ENCODE measurements around the gene ZMYND19. TPM values are rescaled to one million over a fixed set of nuclear protein-coding genes. Genes with fewer than 3 reads are reported as not detected.

The ZMYND19 gene
- total RNA-seq, 1 experiment from 2014 or later, result 79.2 TPM

DNA sequence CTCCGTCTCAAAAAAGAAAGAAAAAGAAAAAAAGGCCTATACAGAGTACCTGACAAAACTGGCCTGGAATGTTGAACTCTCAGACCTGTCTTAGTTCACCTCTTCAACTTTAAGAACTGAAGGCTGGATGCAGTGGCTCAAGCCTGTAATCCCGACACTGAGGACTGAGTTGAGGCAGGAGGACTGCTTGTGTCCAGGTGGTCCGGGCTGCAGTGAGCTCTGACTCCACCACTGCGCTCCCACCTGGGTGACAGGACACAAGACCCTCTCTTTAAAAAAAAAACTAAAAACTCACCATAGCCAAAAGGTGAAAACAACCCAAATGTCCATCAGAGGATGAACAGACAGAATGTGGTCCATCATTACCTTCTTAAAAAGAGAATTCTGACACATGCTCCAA is 32.2 kb downstream of the ZMYND19 start:
- Histone ChIP-seq H4K20me1 (ENCODE audit: control insufficient read depth, insufficient read depth, insufficient read length) (no peaks in the 10 kb centered on the region), H2BK120ac (ENCODE audit: low read depth, low read length, poor library complexity, severe bottlenecking) (no peak overlapping the region), H3T11ph (ENCODE audit: low read length) (no peak overlapping the region), H2AFZ (ENCODE audit: low read length) (no peak overlapping the region), H3K79me1 (ENCODE audit: insufficient read depth, low read depth, low read length, poor library complexity, severe bottlenecking) (no peaks in the 10 kb centered on the region), H2BK15ac (ENCODE audit: low read depth, low read length) (no peak overlapping the region), H2BK5ac (ENCODE audit: insufficient read length, low read length) (no peak overlapping the region), H4K8ac (replicated peaks; ENCODE audit: insufficient read length, low read depth, low read length) (no peak overlapping the region), H3K14ac (ENCODE audit: insufficient read depth, low read length) (no peak overlapping the region), H3K9ac (ENCODE audit: extremely low read depth, insufficient read length, low read length) (no peak overlapping the region), H2BK12ac (ENCODE audit: insufficient read length, low read depth, low read length) (no peak overlapping the region), H4K5ac (ENCODE audit: insufficient read length, low read depth, low read length) (no peak overlapping the region), H3K4me1 (ENCODE audit: insufficient read depth, low read length) (no peaks in the 10 kb centered on the region), H3K18ac (ENCODE audit: insufficient read length, low read depth, low read length) (no peak overlapping the region), H3K27ac (ENCODE audit: insufficient read length, low read depth, low read length) (no peak overlapping the region), H2AK5ac (ENCODE audit: insufficient read length, low read length) (no peak overlapping the region), H3K27me3 (ENCODE audit: insufficient read depth, low read length) (no peaks in the 10 kb centered on the region), H3K23ac (ENCODE audit: insufficient read length, low read depth, low read length) (no peak overlapping the region), H3K79me2 (ENCODE audit: insufficient read depth, low read length) (no peaks in the 10 kb centered on the region), H3K4ac (ENCODE audit: low read depth, low read length) (no peak overlapping the region), H2BK20ac (ENCODE audit: low read depth, low read length, poor library complexity, severe bottlenecking) (no peak overlapping the region), H4K91ac (ENCODE audit: insufficient read length, low read depth, low read length) (no peak overlapping the region), H3K4me2 (ENCODE audit: insufficient read depth, insufficient read length, low read length) (no peak overlapping the region), H3K56ac (ENCODE audit: insufficient read length, low read depth, low read length) (no peak overlapping the region), H3K23me2 (ENCODE audit: insufficient read length, low read depth, low read length, poor library complexity, severe bottlenecking) (no peaks in the 10 kb centered on the region), H3K9me3 (ENCODE audit: control insufficient read depth, low read depth, low read length) (no peaks in the 10 kb centered on the region)
- Mint-ChIP-seq H3K4me1 (no peaks in the 10 kb centered on the region), H3K27me3 (ENCODE audit: low read depth) (no peaks in the 10 kb centered on the region), H3K9me3 (peaks cover 0 to 2% of the 10 kb centered on the region in 2 experiments; a peak in 1 of 5 replicates), H3K4me3 (no peak overlapping the region), H3K27ac (no peak overlapping the region), H3K36me3 (ENCODE audit: insufficient read depth in 1 of 3, low read depth in 3 of 3) (peaks cover 48 to 73% (median 68%) of the 10 kb centered on the region in 3 experiments)
- no peak for DNase-seq
- TF ChIP-seq, protein P1, sequence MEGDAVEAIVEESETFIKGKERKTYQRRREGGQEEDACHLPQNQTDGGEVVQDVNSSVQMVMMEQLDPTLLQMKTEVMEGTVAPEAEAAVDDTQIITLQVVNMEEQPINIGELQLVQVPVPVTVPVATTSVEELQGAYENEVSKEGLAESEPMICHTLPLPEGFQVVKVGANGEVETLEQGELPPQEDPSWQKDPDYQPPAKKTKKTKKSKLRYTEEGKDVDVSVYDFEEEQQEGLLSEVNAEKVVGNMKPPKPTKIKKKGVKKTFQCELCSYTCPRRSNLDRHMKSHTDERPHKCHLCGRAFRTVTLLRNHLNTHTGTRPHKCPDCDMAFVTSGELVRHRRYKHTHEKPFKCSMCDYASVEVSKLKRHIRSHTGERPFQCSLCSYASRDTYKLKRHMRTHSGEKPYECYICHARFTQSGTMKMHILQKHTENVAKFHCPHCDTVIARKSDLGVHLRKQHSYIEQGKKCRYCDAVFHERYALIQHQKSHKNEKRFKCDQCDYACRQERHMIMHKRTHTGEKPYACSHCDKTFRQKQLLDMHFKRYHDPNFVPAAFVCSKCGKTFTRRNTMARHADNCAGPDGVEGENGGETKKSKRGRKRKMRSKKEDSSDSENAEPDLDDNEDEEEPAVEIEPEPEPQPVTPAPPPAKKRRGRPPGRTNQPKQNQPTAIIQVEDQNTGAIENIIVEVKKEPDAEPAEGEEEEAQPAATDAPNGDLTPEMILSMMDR (conservative IDR thresholded peaks at IDR 0.05), result no peak
- no CpG with 5 or more reads among the region's 4 CpGs for WGBS (ENCODE audit: extremely low coverage, insufficient read length, low lambda C conversion rate)

All from H9 (cell line).